ENCODE measurements around the gene BIRC2.

The BIRC2 gene

GRCh38 chr11:102410382-102410784 is 63.4 kb downstream of the BIRC2 start:
- H3K4me1 ChIP-seq (ENCODE audit: low read length): no peaks in the 10 kb centered on the region
- no peak overlapping the region for H3K4me2 ChIP-seq (ENCODE audit: low read length)
- no peaks in the 10 kb centered on the region for H3K27me3 ChIP-seq (ENCODE audit: low read depth, low read length)
- H3K4me3 ChIP-seq (ENCODE audit: low read length): no peak overlapping the region
- no peak overlapping the region for H2AFZ ChIP-seq (ENCODE audit: low read depth, low read length)
- TF ChIP-seq, protein P1, sequence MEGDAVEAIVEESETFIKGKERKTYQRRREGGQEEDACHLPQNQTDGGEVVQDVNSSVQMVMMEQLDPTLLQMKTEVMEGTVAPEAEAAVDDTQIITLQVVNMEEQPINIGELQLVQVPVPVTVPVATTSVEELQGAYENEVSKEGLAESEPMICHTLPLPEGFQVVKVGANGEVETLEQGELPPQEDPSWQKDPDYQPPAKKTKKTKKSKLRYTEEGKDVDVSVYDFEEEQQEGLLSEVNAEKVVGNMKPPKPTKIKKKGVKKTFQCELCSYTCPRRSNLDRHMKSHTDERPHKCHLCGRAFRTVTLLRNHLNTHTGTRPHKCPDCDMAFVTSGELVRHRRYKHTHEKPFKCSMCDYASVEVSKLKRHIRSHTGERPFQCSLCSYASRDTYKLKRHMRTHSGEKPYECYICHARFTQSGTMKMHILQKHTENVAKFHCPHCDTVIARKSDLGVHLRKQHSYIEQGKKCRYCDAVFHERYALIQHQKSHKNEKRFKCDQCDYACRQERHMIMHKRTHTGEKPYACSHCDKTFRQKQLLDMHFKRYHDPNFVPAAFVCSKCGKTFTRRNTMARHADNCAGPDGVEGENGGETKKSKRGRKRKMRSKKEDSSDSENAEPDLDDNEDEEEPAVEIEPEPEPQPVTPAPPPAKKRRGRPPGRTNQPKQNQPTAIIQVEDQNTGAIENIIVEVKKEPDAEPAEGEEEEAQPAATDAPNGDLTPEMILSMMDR (IDR thresholded peaks at IDR 0.05; ENCODE audit: low read depth, low read length): no peak
- TF ChIP-seq EZH2phosphoT487 (IDR thresholded peaks at IDR 0.05; ENCODE audit: low read depth): no peak
- peaks cover 41% of the 10 kb centered on the region for H4K20me1 ChIP-seq (ENCODE audit: insufficient read depth, low read length)
- no peak overlapping the region for H3K9ac ChIP-seq (ENCODE audit: low read length)
- H3K9me3 ChIP-seq (ENCODE audit: insufficient read depth, low read length): no peaks in the 10 kb centered on the region
- H3K27ac ChIP-seq (ENCODE audit: low read length): no peak overlapping the region
- no peaks in the 10 kb centered on the region for H3K36me3 ChIP-seq (replicated peaks; ENCODE audit: low read depth, low read length)
- H3K79me2 ChIP-seq (ENCODE audit: low read length): peaks cover 57% of the 10 kb centered on the region

DNA sequence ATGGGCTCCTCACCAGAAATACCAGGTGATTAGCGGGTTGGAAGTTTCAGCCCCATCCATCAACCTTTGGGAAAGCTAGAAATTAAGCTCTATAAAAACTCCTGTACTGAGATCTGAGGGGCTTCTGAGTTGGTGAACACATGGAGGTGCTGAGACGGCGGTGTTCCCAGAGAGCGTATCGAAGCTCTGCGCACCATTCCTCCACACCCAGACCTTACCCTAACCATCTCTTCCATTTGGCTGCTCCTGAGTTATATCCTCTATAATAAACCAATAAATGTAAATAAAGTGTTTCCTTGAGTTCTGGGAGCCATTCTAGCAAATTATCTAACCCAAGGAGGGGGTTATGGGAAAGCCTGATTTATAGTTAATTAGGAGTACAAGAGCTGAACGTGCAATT is 64.1 kb downstream of the BIRC2 start:
- Histone ChIP-seq H2AFZ (ENCODE audit: low read depth, low read length) (no peak overlapping the region), H3K4me3 (ENCODE audit: low read length) (no peak overlapping the region), H3K4me2 (ENCODE audit: low read length) (no peak overlapping the region), H3K9ac (ENCODE audit: low read length) (no peak overlapping the region), H3K79me2 (ENCODE audit: low read length) (peaks cover 58% of the 10 kb centered on the region), H3K27me3 (ENCODE audit: low read depth, low read length) (no peaks in the 10 kb centered on the region), H3K9me3 (ENCODE audit: insufficient read depth, low read length) (no peaks in the 10 kb centered on the region), H4K20me1 (ENCODE audit: insufficient read depth, low read length) (peaks cover 38% of the 10 kb centered on the region), H3K4me1 (ENCODE audit: low read length) (no peaks in the 10 kb centered on the region), H3K36me3 (replicated peaks; ENCODE audit: low read depth, low read length) (no peaks in the 10 kb centered on the region), H3K27ac (ENCODE audit: low read length) (no peak overlapping the region)
- TF ChIP-seq, protein P1 (IDR thresholded peaks at IDR 0.05; ENCODE audit: low read depth, low read length): no peak
- TF ChIP-seq EZH2phosphoT487 (IDR thresholded peaks at IDR 0.05; ENCODE audit: low read depth): no peak

DNA sequence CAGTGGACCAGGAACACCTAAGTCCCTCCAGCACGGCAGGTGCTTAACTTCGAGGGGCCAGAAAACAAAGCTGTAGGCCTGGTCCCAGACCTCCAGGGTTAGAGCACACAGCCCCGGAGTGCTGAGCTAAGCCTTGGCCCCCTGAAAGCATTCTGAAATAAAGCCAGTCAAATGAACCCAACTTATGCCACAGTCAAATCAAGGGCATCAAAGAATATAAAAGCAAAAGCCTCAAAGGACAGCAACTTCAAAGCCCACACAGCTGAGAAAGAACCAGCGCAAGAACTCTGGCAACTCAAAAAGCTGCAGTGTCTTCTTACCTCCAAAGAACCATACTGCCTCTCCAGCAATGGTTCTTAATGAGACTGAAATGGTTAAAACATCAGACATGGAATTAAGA is 66.5 kb downstream of the BIRC2 start:
- Histone ChIP-seq H3K27me3 (ENCODE audit: low read depth, low read length) (no peaks in the 10 kb centered on the region), H3K4me1 (ENCODE audit: low read length) (peaks cover 6% of the 10 kb centered on the region; the same call in 1 of the 2 replicates), H3K36me3 (replicated peaks; ENCODE audit: low read depth, low read length) (no peaks in the 10 kb centered on the region), H3K9me3 (ENCODE audit: insufficient read depth, low read length) (no peaks in the 10 kb centered on the region), H4K20me1 (ENCODE audit: insufficient read depth, low read length) (peaks cover 35% of the 10 kb centered on the region), H3K27ac (ENCODE audit: low read length) (no peak overlapping the region), H3K4me3 (ENCODE audit: low read length) (no peak overlapping the region), H3K9ac (ENCODE audit: low read length) (no peak overlapping the region), H3K79me2 (ENCODE audit: low read length) (peaks cover 66% of the 10 kb centered on the region), H2AFZ (ENCODE audit: low read depth, low read length) (no peak overlapping the region), H3K4me2 (ENCODE audit: low read length) (no peak overlapping the region)
- TF ChIP-seq, protein P1 (IDR thresholded peaks at IDR 0.05; ENCODE audit: low read depth, low read length): no peak
- TF ChIP-seq EZH2phosphoT487 (IDR thresholded peaks at IDR 0.05; ENCODE audit: low read depth): no peak

DNA sequence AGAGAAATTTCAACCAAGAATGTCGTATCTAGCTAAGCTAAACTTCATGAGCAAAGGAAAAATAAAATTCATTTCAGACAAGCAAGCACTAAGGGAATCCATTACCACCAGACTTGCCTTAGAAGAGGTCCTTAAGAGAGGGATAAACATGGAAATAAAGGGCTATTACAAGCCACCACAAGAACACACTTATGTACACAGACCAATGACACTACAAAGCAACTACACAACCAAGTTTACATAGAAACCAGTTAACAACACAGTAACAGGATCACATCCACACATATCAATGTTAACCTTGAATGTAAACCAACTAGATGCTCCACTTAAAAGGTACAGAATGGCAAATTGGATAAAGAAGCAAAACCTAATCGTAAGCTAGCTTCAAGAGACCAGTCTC is 67.5 kb downstream of the BIRC2 start:
- H3K9me3 ChIP-seq (ENCODE audit: insufficient read depth, low read length): no peaks in the 10 kb centered on the region
- peaks cover 39% of the 10 kb centered on the region for H4K20me1 ChIP-seq (ENCODE audit: insufficient read depth, low read length)
- H3K4me3 ChIP-seq (ENCODE audit: low read length): no peak overlapping the region
- H3K4me2 ChIP-seq (ENCODE audit: low read length): no peak overlapping the region
- H3K36me3 ChIP-seq (replicated peaks; ENCODE audit: low read depth, low read length): peaks cover 4% of the 10 kb centered on the region
- peaks cover 77% of the 10 kb centered on the region for H3K79me2 ChIP-seq (ENCODE audit: low read length)
- peaks cover 6% of the 10 kb centered on the region; the same call in 1 of the 2 replicates for H3K4me1 ChIP-seq (ENCODE audit: low read length)
- no peak overlapping the region for H3K9ac ChIP-seq (ENCODE audit: low read length)
- TF ChIP-seq, protein P1 (IDR thresholded peaks at IDR 0.05; ENCODE audit: low read depth, low read length): no peak
- no peak for TF ChIP-seq EZH2phosphoT487 (IDR thresholded peaks at IDR 0.05; ENCODE audit: low read depth)
- no peak overlapping the region for H3K27ac ChIP-seq (ENCODE audit: low read length)
- no peaks in the 10 kb centered on the region for H3K27me3 ChIP-seq (ENCODE audit: low read depth, low read length)
- H2AFZ ChIP-seq (ENCODE audit: low read depth, low read length): no peak overlapping the region

Measured in OCI-LY3 (cell line).